B cell (primary cell): ENCODE results near the gene TMEM42. TPM values are rescaled to one million over a fixed set of nuclear protein-coding genes. Genes with fewer than 3 reads are reported as not detected.

Experiments used
- ATAC-seq: fragments of 200-7000 bp; cut with Tn5 transposase; one replicate; pipeline ENCODE4 v1.10.0; 2021; ENCODE audit warnings: low read depth, mild to moderate bottlenecking, moderate number of reproducible peaks, moderate library complexity
- CTCF ChIA-PET: fragments of 350-600 bp; sonication (Branson Sonifier 250); formaldehyde crosslinking; loops from one replicate; lab custom pipeline; 2021; ENCODE audit warnings: antibody characterized with exemption, inconsistent platforms; lab: Charles Lee
- POLR2A ChIA-PET: fragments of 350-600 bp; sonication (Branson Sonifier 250); formaldehyde crosslinking; loops from one replicate; lab custom pipeline; 2021; ENCODE audit warnings: antibody characterized with exemption; lab: Charles Lee
- DNase-seq: peaks from one replicate; pipeline ENCODE4 v3.0.0; 2013
- H2AFZ ChIP-seq: 2 replicates; pipeline ENCODE4 v1.6.1; 2012; ENCODE audit warnings: mild to moderate bottlenecking, low read depth, low read length; ENCODE audit not compliant: insufficient read depth, poor library complexity, severe bottlenecking
- H3K27ac ChIP-seq, 2 donors: 1 replicate in 1 of 2; 2 replicates in 1 of 2; pipeline ENCODE4 v1.5.1; 2012 to 2013; ENCODE audit warnings: low read length in 2 of 2, mild to moderate bottlenecking in 2 of 2, moderate library complexity in 1 of 2
- H3K27me3 ChIP-seq, 4 experiments: fragments of 200-600 bp in 1 of 4; sonication (generic) in 1 of 4; replicated peaks in 1 of 4; 1 replicate in 2 of 4; 2 replicates in 2 of 4; pipeline versions ENCODE4 v1.6.1 to v1.7.0; 2013 to 2016; ENCODE audit warnings: low read length in 3 of 4, mild to moderate bottlenecking in 2 of 4, mixed read lengths in 1 of 4, moderate library complexity in 1 of 4; ENCODE audit not compliant: insufficient read depth in 4 of 4, control insufficient read depth in 3 of 4; ENCODE audit errors: control extremely low read depth in 1 of 4
- H3K36me3 ChIP-seq, 2 experiments: replicated peaks in 1 of 2; 1 replicate in 1 of 2; 2 replicates in 1 of 2; pipeline versions ENCODE4 v1.6.1 to v1.7.1; 2013; ENCODE audit warnings: low read length in 1 of 2; ENCODE audit not compliant: insufficient read depth in 2 of 2, control insufficient read depth in 1 of 2; ENCODE audit errors: control extremely low read depth in 1 of 2, extremely low read depth in 1 of 2
- H3K4me1 ChIP-seq, 2 donors: fragments of 200-600 bp in 1 of 2; sonication (generic) in 1 of 2; 1 replicate in 1 of 2; 2 replicates in 1 of 2; pipeline versions ENCODE4 v1.5.1 to v1.6.1; 2013 to 2017; ENCODE audit warnings: low read length in 2 of 2; ENCODE audit not compliant: control insufficient read depth in 2 of 2, insufficient read depth in 2 of 2
- H3K4me2 ChIP-seq: replicated peaks from 2 replicates; pipeline ENCODE3; 2012; ENCODE audit warnings: mild to moderate bottlenecking, low read depth, low read length; ENCODE audit not compliant: poor library complexity, severe bottlenecking
- H3K4me3 ChIP-seq, 5 experiments: fragments of 200-600 bp in 1 of 5; sonication (generic) in 1 of 5; 1 replicate in 3 of 5; 2 replicates in 2 of 5; pipeline versions ENCODE4 v1.5.1 to v1.7.0; 2011 to 2016; ENCODE audit warnings: low read length in 4 of 5, mild to moderate bottlenecking in 4 of 5, low read depth in 2 of 5, control low read depth in 1 of 5, moderate library complexity in 1 of 5; ENCODE audit not compliant: insufficient read depth in 1 of 5; ENCODE audit errors: control extremely low read depth in 1 of 5, extremely low read depth in 1 of 5
- H3K79me2 ChIP-seq: fragments of 200-600 bp; sonication (generic); one replicate; pipeline ENCODE4 v1.6.0; 2016; ENCODE audit warnings: low read length; ENCODE audit not compliant: control insufficient read depth, insufficient read depth
- H3K9ac ChIP-seq: fragments of 200-600 bp; sonication (generic); 2 replicates; pipeline ENCODE4 v1.6.1; 2017; ENCODE audit warnings: mild to moderate bottlenecking, low read length, moderate library complexity
- H3K9me3 ChIP-seq, 3 donors: one replicate each; pipeline versions ENCODE4 v1.6.1 to v1.7.1; 2013; ENCODE audit warnings: low read length in 2 of 3; ENCODE audit not compliant: control insufficient read depth in 2 of 3, insufficient read depth in 1 of 3; ENCODE audit errors: control extremely low read depth in 1 of 3
- H4K20me1 ChIP-seq: 2 replicates; pipeline ENCODE4 v1.6.0; 2012; ENCODE audit warnings: mild to moderate bottlenecking, low read length; ENCODE audit not compliant: insufficient read depth, control insufficient read depth, poor library complexity, severe bottlenecking
- H3K27ac Mint-ChIP-seq: one replicate; pipeline ENCODE4 v1.8.0; 2021; ENCODE audit warnings: mixed read lengths
- H3K27me3 Mint-ChIP-seq: one replicate; pipeline ENCODE4 v1.8.0; 2021; ENCODE audit warnings: mixed read lengths
- H3K4me1 Mint-ChIP-seq: one replicate; pipeline ENCODE4 v1.8.0; 2021; ENCODE audit warnings: mixed read lengths
- H3K4me3 Mint-ChIP-seq: one replicate; pipeline ENCODE4 v1.8.0; 2021; ENCODE audit warnings: mixed read lengths
- H3K9me3 Mint-ChIP-seq: one replicate; pipeline ENCODE4 v1.8.0; 2022; ENCODE audit warnings: mixed read lengths; ENCODE audit not compliant: insufficient read depth
- EZH2 ChIP-seq: IDR thresholded peaks from 2 replicates; pipeline ENCODE4 v1.6.1; 2012; ENCODE audit warnings: borderline replicate concordance, low read depth, mild to moderate bottlenecking, moderate library complexity, low read length; ENCODE audit not compliant: insufficient read depth, poor library complexity, severe bottlenecking
- WGBS: methylation state at CpG from one replicate; pipeline ENCODE4 v1.1.5; 2013; ENCODE audit warnings: missing lambda C conversion rate; ENCODE audit not compliant: insufficient coverage; 5-methylcytosine and 5-hydroxymethylcytosine counted together
- intact Hi-C: fragments of 100-400 bp; cut with micrococcal nuclease; formaldehyde crosslinking; loops from one replicate; pipeline ENCODE4 v1.10.0; 2022
- polyA plus RNA-seq: library from polyadenylated mRNA; depleted of rRNA; stranded (reverse); fragments of >200 nt; gene quantifications from 2 replicates; pipeline ENCODE4 v1.2.3, GENCODE V29; 2012
- total RNA-seq, 2 donors: library from RNA; stranded (reverse); fragments of 120-200 nt in 1 of 2; gene quantifications; 1 replicate in 1 of 2; 2 replicates in 1 of 2; pipeline versions ENCODE4 v1.2.3 to v1.2.4, GENCODE V29; 2013 to 2022
- TF ChIP-seq, protein P1 (sequence below): fragments of 200-600 bp; IDR thresholded peaks from one replicate; pipeline ENCODE4 v1.8.0; 2022; ENCODE audit warnings: antibody characterized with exemption, mild to moderate bottlenecking

The TMEM42 gene
- total and polyA plus RNA-seq, 2 donors (not counting 1 experiment from before 2014, with no cell fraction given) = 22.6 to 32.4 TPM

DNA sequence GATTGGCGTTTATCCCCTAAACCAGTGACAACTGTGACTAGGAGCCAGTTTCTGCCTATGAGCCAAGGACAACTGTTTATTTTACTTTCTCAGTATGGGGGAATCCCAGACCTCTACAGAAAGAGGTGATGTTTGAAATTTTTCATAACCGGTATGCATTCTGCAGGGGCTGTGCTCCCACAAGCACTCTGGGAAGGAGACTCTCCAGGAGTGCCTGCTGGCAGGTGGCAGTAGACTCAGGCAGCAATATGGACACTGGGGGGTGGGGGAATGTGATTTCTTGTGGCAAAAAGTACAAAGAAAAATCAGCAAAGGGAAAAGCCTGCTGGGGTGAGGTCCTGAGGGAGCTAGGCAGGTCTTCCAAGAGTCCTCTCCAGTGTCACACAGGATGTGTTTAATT lies 18.6 kb downstream of the TMEM42 start:
- DNase-seq = no peak
- Mint-ChIP-seq H3K4me1 (no peaks in the 10 kb centered on the region), H3K27ac (no peak overlapping the region), H3K9me3 (no peaks in the 10 kb centered on the region), H3K4me3 (no peak overlapping the region), H3K27me3 (peaks cover 7% of the 10 kb centered on the region)
- 63% methylated on average over 1 of the region's 2 CpGs for WGBS
- intact Hi-C loops = no loop called here
- ChIA-PET CTCF (no interaction called here), POLR2A (no interaction called here)
- H3K9ac ChIP-seq = no peak overlapping the region
- H3K4me2 ChIP-seq = no peak overlapping the region
- H3K4me1 ChIP-seq = no peaks in the 10 kb centered on the region
- H3K27ac ChIP-seq = no peak overlapping the region
- H3K36me3 ChIP-seq = no peaks in the 10 kb centered on the region
- TF ChIP-seq, protein P1, sequence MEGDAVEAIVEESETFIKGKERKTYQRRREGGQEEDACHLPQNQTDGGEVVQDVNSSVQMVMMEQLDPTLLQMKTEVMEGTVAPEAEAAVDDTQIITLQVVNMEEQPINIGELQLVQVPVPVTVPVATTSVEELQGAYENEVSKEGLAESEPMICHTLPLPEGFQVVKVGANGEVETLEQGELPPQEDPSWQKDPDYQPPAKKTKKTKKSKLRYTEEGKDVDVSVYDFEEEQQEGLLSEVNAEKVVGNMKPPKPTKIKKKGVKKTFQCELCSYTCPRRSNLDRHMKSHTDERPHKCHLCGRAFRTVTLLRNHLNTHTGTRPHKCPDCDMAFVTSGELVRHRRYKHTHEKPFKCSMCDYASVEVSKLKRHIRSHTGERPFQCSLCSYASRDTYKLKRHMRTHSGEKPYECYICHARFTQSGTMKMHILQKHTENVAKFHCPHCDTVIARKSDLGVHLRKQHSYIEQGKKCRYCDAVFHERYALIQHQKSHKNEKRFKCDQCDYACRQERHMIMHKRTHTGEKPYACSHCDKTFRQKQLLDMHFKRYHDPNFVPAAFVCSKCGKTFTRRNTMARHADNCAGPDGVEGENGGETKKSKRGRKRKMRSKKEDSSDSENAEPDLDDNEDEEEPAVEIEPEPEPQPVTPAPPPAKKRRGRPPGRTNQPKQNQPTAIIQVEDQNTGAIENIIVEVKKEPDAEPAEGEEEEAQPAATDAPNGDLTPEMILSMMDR = no peak
- TF ChIP-seq EZH2 = no peak
- H3K27me3 ChIP-seq = peaks cover 0 to 10% (median 3%) of the 10 kb centered on the region in 4 experiments
- peaks cover 0 to 7% (median 0%) of the 10 kb centered on the region in 3 donors for H3K9me3 ChIP-seq
- ATAC-seq = no peak
- no peaks in the 10 kb centered on the region for H3K79me2 ChIP-seq
- H4K20me1 ChIP-seq = no peaks in the 10 kb centered on the region
- H2AFZ ChIP-seq = no peak overlapping the region
- H3K4me3 ChIP-seq = no peak overlapping the region

DNA sequence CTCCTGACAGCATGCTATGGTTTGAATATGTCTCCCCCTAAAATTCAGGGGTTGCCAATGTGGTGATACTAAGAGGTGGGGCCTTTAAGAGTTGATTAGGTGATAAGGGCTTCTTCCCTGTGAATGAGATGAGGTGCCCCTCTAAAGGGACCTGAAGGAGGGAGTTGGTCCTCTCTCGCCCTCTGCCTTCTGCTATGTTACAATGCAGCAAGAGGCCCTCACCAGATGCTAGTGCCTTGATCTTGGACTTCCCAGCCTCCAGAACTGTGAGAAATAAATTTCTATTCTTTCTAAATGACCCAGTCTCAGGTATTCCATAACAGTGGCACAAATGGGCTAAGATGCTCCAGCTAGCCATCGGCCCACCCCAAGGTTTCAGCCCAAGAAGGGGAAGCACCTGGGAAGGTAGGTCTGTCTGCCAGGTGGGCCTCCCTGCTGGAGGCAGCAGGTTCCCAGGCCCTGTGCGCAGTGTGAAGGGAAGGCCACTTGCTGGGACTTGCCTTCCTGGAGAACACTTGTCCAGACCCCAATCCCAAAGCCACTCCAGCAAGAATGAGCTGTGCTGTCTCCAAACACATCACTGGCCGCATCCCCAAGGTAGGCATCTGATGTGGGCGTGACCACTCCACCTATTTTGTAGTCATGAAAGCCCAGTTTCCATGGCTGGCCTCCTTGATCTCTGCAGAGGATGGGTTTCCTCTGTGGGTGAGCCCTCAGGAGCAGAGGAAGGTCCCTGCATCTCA lies 21.7 kb downstream of the TMEM42 start:
- ATAC-seq = no peak
- H3K36me3 ChIP-seq = no peaks in the 10 kb centered on the region
- intact Hi-C loops = no loop called here
- H3K27me3 Mint-ChIP-seq = peaks cover 22% of the 10 kb centered on the region
- ChIA-PET CTCF (no interaction called here), POLR2A (no interaction called here)
- H3K9me3 Mint-ChIP-seq = no peaks in the 10 kb centered on the region
- WGBS = 94% methylated on average over 4 of the region's 5 CpGs
- H3K79me2 ChIP-seq = no peaks in the 10 kb centered on the region
- DNase-seq = no peak
- H3K9me3 ChIP-seq = peaks cover 0 to 7% (median 0%) of the 10 kb centered on the region in 3 donors
- no peak overlapping the region for H3K4me3 Mint-ChIP-seq
- no peak overlapping the region for H2AFZ ChIP-seq
- TF ChIP-seq, protein P1 = no peak
- no peak for TF ChIP-seq EZH2
- no peaks in the 10 kb centered on the region for H3K4me1 Mint-ChIP-seq
- no peak overlapping the region for H3K9ac ChIP-seq
- H3K27ac Mint-ChIP-seq = no peak overlapping the region
- peaks cover 0 to 12% (median 3%) of the 10 kb centered on the region in 4 experiments for H3K27me3 ChIP-seq
- no peak overlapping the region for H3K4me2 ChIP-seq
- no peak overlapping the region for H3K27ac ChIP-seq
- H3K4me3 ChIP-seq = no peak overlapping the region
- no peaks in the 10 kb centered on the region for H4K20me1 ChIP-seq
- no peaks in the 10 kb centered on the region for H3K4me1 ChIP-seq
